Hematopoietic multipotent progenitor cell treated with erythropoietin and hydrocortisone succinate and interleukin-3 and kit ligand, for 6 days (in vitro differentiated cells): ENCODE results near the gene HOMEZ.
"Not testable (repeated sequence)": the region's sequence is repeated elsewhere in the genome, so short reads cannot be mapped to it uniquely, and the experiment has no call there.

Experiments used
- DNase-seq: peaks from one replicate; pipeline ENCODE4 v3.0.0-alpha.2; 2015

HOMEZ gene, protein sequence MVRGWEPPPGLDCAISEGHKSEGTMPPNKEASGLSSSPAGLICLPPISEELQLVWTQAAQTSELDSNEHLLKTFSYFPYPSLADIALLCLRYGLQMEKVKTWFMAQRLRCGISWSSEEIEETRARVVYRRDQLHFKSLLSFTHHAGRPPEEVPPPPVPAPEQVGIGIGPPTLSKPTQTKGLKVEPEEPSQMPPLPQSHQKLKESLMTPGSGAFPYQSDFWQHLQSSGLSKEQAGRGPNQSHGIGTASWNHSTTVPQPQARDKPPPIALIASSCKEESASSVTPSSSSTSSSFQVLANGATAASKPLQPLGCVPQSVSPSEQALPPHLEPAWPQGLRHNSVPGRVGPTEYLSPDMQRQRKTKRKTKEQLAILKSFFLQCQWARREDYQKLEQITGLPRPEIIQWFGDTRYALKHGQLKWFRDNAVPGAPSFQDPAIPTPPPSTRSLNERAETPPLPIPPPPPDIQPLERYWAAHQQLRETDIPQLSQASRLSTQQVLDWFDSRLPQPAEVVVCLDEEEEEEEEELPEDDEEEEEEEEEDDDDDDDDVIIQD

DNA sequence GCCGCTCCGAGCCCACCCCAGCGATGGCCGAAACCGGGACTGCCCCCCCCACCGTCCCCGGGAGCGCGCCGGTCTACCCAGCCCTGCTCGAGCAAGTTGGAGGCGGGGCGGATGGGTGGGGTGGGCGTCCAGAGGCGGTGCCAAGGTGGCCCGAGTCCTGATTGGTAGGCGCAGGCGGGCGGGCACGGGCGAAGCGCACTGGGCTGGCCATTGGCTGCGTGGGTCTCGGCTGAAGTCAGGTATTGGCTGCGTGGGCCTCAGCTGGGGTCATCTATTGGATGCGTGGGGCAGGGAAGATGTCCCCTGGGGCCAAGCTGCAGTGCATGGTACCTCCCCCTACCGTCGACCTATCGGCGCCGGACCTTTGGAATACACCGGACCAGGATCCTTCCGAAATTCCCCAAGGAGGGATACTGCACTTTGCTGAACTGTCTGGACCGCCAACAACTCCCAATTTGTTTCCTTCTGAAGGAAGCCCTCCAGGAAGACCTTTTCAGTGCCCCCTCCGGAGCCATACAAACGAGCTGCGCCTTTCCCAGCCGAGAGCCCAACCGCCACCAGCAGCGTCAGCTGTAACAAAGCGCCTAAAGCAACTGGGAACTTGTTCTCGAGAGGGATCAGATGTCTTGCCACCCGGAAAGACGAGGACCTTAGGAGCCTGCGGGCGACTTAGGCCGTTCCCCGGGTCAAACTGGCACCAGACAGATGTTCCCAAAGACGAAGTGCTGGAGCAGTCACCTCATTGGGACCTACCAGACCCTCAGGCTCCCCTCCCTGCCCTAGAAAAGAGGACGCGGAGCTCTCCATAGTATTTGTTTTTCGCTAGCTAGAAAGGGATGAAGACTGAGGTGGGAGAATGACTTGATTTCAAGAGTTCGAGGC, at the start of gene HOMEZ:
Gene HOMEZ (minus strand): TSS at position 113 of the 882 bp plus-strand sequence. CDS start 180 bp downstream, outside the sequence.
- peak; percentile 99 for DNase-seq

DNA sequence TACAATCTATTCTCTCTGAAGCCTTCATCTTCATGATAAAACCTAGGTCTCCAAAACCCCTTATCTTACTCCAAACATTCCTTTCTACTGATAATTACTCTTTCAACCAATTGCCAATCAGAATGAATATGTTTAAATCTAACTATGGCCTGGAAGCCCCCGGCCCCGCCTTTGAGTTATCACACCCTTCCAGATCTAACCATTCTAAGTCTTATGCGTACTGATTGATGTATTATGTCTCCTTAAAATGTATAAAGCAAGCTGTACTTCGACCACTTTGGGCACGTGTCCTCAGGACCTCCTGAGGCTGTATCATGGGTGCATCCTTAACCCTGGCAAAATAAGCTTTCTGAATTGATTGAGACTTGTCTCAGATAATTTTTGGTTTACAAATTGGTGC, 49.7 kb upstream of the HOMEZ start:
- DNase-seq, result peak; percentile 23

DNA sequence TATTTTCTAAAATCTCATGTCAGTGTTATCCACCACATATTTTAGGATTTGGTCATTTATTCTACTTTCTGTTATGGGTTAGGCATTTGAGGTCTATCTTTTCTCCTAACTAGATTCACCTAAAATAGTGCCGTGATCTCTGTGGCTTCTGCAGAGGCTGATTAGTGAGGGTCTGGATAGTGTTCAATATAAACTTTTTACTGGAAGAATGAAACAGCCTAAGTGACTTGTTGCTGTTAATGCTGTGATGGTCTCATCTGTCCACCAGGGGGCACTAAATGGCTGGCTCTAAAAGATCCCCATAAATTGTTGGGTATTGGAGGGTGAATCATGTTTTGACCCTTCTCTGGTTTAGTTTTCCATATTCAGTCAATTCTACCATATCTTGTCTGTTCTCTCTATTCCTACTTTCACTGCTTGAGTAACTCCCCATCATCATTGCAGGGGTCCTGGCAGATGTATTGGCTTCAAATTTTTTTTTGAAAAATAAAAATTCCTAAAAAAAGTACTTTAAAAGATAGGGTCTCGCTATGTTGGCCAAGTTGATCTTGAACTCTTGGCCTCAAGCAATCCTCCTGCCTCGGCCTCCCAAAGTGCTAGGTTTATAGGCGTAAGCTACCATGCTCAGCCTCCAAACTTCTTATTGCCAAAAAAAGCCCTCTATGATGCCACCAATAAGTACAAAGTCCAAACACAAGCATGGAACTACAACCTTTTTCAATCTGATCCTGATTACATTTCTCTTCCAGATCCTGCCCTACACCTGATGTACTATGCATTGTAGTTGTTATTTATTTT, 42.2 kb upstream of the HOMEZ start:
- DNase-seq, result peak; percentile 92

DNA sequence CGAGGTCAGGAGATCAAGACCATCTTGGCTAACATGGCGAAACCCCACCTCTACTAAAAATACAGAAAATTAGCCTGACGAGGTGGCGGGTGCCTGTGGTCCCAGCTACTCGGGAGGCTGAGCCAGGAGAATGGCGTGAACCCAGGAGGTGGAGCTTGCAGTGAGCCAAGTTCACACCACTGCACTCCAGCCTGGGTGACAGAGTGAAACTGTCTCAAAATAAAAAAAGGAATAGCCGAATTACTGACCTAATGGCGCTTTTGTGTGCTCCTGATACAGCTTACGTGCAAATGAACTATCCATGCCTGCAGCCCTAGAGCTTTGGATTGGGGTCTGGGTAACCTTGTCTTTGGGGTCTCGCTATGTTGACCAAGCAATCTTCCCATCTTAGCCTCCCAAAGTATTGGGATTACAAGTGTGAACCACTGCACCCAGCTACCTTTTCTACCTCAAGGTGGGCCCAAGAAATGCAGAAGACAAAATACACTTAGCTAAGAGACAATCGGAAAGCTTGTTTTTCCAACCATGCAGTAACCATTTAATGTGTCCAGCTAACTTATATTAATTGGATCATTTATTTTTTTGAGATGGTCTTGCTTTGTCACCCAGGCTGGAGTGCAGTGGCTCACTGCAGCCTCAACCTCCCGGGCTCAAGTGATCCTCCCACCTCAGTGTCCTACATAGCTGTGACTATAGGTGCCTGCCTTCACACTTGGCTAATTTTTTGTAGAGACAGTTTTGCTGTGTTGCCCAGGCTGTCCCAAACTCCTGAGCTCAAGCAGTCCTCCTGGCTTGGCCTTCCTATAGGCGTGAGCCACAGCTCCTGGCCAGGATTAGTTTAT, 40.8 kb upstream of the HOMEZ start:
- DNase-seq, result no peak

DNA sequence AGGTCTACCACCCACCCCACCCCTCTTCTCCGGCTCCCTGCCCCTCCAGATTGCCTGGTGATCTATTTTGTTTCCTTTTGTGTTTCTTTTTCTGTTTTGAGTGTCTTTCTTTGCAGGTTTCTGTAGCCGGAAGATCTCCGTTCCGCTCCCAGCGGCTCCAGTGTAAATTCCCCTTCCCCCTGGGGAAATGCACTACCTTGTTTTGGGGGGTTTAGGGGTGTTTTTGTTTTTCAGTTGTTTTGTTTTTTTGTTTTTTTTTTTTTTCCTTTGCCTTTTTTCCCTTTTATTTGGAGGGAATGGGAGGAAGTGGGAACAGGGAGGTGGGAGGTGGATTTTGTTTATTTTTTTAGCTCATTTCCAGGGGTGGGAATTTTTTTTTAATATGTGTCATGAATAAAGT, 39.8 kb upstream of the HOMEZ start:
- DNase-seq, result not testable (repeated sequence)

DNA sequence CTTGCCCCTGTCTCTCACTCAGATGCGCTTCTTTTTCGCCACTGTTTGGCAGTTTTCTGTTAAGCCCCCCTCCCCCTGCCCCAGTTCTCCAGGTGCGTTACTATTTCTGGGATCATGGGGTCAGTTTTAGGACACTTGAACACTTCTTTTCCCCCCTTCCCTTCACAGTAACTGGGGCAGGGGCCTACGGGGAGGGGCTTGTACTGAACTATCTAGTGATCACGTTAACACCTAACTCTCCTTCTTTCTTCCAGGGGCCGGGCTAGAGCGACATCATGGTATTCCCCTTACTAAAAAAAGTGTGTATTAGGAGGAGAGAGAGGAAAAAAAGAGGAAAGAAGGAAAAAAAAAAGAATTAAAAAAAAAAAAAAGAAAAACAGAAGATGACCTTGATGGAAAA, 39.1 kb upstream of the HOMEZ start:
- DNase-seq, result no peak

DNA sequence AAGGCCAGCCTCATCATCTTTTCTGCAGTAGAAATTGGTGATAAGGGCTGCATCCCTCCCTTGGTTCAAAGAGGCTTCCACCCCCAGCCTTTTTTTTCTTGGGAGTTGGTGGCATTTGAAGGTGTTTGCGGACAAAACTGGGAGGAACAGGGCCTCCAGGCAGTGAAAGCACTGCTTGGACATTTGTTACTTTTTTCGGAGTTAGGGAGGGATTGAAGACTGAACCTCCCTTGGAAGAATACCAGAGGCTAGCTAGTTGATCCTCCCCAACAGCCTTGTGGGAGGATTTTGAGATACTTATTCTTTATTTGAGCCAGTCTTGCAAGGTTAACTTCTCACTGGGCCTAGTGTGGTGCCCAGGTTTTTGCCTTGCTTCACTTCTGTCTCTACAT, 38.5 kb upstream of the HOMEZ start:
- DNase-seq, result no peak

DNA sequence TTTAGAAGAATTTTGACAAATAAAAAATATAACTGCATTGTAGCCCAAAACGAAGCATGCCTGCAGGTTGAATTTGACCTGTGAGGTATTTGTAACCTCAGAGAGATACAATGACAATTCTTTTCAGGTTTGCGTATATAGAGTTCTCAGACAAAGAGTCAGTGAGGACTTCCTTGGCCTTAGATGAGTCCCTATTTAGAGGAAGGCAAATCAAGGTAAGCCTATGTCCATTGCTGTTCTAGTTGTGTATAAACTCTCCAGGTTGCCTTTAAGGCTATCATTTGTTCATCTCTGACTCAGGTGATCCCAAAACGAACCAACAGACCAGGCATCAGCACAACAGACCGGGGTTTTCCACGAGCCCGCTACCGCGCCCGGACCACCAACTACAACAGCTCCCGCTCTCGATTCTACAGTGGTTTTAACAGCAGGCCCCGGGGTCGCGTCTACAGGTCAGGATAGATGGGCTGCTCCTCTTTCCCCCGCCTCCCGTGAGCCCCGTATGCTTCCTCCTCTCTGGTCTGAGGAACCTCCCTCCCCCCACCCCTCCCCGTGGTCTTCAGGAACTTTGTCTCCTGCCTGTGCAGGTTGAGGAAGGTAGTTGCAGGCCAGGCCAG, 38.0 kb upstream of the HOMEZ start:
- no peak for DNase-seq

DNA sequence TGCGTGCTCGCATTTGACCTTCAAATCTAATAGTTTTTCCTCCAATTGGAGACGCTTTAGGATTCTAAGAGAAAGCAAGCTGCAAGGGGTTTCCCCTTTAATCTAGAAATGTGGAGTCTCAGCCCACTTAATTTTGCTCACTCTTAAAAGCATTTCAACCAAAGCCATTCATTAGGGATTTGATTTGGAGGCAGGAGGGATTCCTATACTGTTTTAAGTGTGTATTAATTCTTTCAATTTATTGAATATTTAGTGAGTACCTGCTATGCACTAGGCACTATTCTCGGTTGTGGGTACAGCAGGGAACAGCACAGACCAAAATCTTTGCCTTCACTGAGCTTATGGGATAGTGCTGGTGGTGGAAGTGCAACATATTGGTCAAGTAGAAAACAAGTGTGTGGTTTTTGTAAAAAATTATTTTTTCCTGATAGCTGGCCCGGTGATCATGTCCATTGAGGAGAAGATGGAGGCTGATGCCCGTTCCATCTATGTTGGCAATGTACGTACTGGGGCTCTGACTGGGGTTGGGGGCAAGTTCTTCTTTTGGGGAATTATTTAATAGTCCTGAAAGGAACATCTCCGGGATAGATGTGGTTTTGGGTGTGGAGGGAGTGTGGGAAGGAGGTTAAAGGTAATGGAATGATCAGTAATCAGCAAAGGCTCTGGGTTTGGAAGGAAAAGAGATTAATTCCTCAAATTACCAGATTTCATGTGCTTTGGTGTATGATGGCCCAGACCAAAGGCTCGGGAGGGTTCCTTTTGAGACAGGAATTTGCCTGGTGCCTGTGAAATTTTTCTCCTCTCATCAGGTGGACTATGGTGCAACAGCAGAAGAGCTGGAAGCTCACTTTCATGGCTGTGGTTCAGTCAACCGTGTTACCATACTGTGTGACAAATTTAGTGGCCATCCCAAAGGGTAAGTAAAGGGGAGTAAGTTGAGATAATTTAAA, 36.9 kb upstream of the HOMEZ start:
- no peak for DNase-seq

DNA sequence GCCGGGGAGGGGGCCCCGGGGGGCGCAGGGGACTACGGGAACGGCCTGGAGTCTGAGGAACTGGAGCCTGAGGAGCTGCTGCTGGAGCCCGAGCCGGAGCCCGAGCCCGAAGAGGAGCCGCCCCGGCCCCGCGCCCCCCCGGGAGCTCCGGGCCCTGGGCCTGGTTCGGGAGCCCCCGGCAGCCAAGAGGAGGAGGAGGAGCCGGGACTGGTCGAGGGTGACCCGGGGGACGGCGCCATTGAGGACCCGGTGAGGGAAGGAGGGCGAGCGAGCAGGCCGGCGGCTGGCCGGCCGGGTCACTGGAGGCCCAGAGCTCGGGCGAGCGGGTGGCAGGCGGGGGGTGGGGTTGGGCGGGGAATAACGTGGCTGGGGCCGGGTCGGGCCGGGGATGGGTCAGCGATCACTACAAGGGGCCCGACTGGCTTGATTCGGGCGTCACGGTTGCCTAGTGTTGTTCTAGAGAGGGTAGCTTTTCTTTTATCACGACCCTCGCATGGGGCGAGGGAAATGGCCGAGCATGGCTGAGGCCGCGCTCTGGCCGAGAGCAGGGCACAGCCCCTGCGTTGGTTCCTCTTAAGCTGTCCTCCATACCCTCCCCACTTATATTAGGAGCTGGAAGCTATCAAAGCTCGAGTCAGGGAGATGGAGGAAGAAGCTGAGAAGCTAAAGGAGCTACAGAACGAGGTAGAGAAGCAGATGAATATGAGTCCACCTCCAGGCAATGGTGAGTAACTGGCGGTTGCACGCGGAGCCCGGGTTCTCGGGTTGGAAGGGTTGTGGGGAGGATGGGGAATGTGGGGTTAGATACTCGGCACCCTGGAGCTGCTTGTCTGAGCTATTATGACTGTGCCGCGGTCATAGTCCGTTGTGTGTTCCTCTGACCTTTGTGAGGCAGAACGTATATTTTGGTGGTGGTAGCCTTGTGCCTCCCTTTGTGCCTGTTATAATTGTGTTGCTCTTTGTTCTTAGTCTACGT, 35.9 kb upstream of the HOMEZ start:
- peak; percentile 61 for DNase-seq

DNA sequence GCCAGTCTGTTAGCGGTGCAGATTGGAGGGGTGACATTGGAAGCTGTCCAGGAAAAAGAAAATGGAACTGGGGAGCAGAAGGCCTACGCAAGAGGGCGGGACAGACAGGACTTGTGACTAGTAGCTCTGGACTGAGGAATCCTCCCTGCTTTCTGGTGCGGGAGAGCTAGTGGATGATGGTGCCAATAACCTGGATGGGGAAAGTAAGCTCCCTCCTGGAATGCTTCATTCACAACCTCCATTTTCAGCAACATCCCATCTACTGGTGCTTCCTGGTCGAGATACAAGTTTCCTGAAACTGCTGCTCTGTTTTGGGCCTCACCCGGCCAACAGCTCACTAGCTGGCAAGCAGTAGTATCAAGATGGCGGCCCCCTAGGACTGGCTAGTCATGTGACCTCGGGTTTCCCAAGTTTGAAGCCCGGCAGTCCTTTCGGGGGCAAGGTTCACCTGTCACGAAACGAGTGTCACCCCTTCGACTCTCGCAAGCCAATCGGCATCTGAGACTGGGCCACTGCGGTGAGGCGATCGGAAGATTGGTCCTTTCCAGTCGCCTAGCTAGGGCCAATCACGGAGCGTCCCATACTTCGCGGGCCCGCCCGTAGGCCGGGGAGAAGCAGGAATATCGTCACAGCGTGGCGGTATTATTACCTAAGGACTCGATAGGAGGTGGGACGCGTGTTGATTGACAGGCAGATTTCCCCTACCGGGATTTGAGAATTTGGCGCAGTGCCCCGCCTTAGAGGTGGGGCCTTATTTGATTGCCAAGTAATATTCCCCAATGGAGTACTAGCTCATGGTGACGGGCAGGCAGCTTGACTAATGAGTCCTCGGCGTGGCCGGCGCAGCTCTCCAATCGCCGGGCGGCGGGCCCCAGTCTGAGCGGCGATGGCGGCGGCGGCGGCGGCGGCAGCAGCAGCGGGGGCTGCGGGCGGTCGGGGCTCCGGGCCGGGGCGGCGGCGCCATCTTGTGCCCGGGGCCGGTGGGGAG, 34.9 kb upstream of the HOMEZ start, which contains the start of gene PABPN1:
Gene PABPN1 (plus strand): TSS at position 874 of the 988 bp plus-strand sequence. CDS start 13 bp downstream, at position 887.
- DNase-seq, result peak; percentile 100

DNA sequence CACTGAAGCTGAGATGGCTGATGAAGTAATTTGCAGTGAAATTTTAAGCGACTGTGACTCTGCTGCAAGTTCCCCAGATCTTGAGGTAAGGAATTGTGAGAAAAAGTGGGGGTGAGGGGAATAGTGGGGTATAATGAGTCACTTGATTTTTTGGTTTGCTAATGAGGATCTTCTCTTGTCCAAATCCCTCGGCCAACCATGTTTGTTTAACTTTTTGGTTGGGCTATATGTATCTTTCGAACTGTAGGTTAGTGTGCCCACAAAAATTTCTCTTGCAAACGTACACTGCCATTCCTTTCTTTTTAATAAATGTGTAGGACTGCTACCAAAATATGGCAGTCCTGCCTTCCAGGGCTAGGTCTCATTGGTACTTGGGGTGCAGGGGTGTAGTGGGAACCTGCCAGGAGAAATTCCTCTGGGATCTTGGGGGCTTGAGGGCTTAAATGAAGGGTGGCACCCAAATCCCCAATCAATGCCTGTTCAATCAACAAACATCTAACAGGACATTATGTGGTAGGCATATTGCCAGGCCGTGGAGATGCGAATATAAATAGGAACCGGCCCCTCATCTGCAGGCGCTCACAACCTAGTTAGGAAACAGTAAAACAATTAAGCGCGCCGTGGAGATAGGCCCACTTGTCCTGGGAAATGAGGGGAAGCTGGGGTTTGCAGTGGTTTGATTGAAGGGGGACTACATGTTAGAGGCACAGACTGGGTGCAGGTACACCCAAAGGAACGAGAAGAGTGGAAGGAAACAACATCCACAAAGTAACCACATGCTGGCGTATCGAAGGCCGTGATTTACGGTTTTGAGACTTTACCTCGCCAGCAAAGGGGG, 34.0 kb upstream of the HOMEZ start:
- DNase-seq, result no peak

DNA sequence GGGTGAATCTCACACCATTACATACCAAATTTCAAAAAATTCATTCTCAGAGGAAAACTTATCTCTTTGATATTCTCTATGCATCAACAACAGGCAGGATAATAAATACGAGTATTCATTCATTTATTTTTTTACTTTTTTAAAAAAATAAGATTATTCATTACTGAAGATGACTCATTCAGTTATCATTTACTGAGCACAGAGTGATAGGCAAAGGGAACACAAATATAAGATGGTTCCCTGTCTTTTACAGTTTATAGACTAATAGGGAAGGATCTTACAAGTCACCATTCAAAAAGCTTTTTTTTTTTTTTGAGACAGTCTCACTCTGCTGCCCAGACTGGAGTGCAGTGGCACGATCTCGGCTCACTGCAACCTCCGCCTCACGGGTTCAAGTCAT, 30.4 kb upstream of the HOMEZ start:
- no peak for DNase-seq

DNA sequence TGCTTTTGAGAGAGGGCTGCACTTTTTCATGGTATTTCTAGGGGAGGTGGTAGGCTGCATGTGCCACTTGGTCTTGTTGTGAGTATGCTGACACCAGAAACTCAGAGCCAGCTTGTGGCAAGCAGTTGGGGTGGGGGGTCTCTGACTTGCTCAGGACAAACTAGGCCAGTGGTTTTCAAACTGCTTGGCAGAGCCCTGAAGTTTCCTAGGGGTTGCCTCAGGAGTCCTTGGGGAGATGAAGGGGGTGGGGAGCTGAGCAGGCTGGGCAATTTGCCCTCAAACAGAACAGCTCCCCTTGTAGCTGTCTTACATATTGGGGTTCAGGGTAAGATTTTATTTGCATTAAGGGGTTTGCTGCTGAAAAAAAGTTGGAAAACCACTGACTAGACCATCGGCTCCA, 24.6 kb upstream of the HOMEZ start:
- DNase-seq, result no peak

DNA sequence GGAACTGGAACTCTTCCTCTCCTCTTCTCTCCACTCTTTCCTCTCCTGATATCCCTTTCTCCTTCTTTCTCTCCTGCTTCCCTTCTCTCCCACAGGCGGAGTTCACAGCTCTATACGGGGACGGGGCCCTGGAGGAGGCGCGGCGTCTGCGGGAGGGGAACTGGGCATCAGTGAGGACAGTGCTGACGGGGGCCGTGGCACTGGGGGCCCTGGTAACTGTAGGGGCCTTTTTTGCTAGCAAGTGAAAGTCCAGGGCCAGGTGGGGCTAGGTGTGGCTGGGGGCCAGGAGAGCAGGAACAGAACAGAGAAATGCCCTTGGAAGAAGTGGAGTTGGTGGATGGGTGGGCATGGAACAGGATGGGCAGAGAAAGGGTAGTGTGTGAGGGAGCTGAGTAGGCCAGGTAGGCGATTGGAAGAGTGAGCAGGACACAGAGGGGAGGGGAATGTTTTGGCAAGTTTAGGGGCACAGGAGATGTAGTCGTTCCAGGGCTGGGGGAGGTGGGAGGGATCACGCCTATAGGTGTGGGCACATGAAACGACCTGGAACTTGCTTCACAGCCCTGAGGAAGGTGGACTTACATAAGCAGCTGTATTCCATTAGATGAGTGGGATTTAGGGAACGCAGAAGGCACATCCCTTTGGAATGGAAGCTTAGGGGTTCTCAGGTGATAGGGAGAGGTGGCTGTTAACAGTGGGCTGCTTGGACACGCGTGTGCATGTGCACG, 23.0 kb upstream of the HOMEZ start:
- no peak for DNase-seq
